ENCODE results near the gene WFIKKN1.
A peak's percentile ranks its signal among the peaks of the same experiment; 100 is the strongest.

WFIKKN1 gene

GRCh38 chr16:654034-654433, 23.2 kb downstream of the WFIKKN1 start:
- TF ChIP-seq GATA1 (IDR thresholded peaks at IDR 0.05; ENCODE audit: low read depth, low read length) (no peak), POLR2A (IDR thresholded peaks at IDR 0.05; ENCODE audit: low read length) (no peak)
- DNase-seq = no peak

- TF ChIP-seq GATA1 (IDR thresholded peaks at IDR 0.05; ENCODE audit: low read depth, low read length) = no peak
- no peak for TF ChIP-seq POLR2A (IDR thresholded peaks at IDR 0.05; ENCODE audit: low read length)
- no peak for DNase-seq
These were observed 26.7 kb downstream of the WFIKKN1 start for GRCh38 chr16:657487-657886.

GRCh38 chr16:658679-659571, 28.1 kb downstream of the WFIKKN1 start:
- TF ChIP-seq POLR2A (IDR thresholded peaks at IDR 0.05; ENCODE audit: low read length) = no peak
- no peak for TF ChIP-seq GATA1 (IDR thresholded peaks at IDR 0.05; ENCODE audit: low read depth, low read length)
- no peak for DNase-seq

DNA sequence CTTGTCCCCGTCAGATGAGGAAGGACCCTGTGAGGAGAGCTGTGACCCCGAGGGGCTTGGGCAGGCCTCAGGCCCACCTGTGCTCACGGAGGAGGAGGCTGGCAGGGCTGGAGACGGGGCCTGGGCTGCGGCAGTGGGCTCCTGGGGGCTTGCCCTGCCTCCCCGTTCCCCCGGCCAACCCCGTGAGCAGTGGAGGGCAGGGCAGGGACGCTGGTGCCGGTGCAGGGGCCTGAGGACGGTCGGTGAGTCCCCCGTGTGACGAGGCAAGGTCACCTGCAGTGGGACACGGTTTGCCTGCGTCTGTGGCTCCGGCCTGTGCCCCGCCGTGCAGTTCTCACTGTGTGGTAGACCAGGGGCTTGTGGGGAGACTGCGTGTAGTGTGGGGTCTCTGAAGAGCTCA, 28.8 kb downstream of the WFIKKN1 start:
- no peak for DNase-seq
- TF ChIP-seq GATA1 (IDR thresholded peaks at IDR 0.05; ENCODE audit: low read depth, low read length) (no peak), POLR2A (IDR thresholded peaks at IDR 0.05; ENCODE audit: low read length) (no peak)

GRCh38 chr16:660132-660458, 29.3 kb downstream of the WFIKKN1 start:
- TF ChIP-seq GATA1 (IDR thresholded peaks at IDR 0.05; ENCODE audit: low read depth, low read length) = no peak
- TF ChIP-seq POLR2A (IDR thresholded peaks at IDR 0.05; ENCODE audit: low read length) = no peak

GRCh38 chr16:660459-661183, 29.8 kb downstream of the WFIKKN1 start:
- TF ChIP-seq POLR2A (IDR thresholded peaks at IDR 0.05; ENCODE audit: low read length) = no peak
- no peak for TF ChIP-seq GATA1 (IDR thresholded peaks at IDR 0.05; ENCODE audit: low read depth, low read length)
- DNase-seq = peak; percentile 92 to 94

More at GRCh38 chr16:660132-660458, 29.3 kb downstream of the WFIKKN1 start:
- DNase-seq = no peak

- TF ChIP-seq GATA1 (IDR thresholded peaks at IDR 0.05; ENCODE audit: low read depth, low read length) (no peak), POLR2A (IDR thresholded peaks at IDR 0.05; ENCODE audit: low read length) (no peak)
- no peak for DNase-seq
These were observed 30.5 kb downstream of the WFIKKN1 start for GRCh38 chr16:661184-661821.

GRCh38 chr16:662095-662494, 31.3 kb downstream of the WFIKKN1 start:
- no peak for DNase-seq
- TF ChIP-seq POLR2A (IDR thresholded peaks at IDR 0.05; ENCODE audit: low read length) = no peak
- no peak for TF ChIP-seq GATA1 (IDR thresholded peaks at IDR 0.05; ENCODE audit: low read depth, low read length)

- DNase-seq = no peak
- TF ChIP-seq GATA1 (IDR thresholded peaks at IDR 0.05; ENCODE audit: low read depth, low read length) (no peak), POLR2A (IDR thresholded peaks at IDR 0.05; ENCODE audit: low read length) (no peak)
These were observed 31.8 kb downstream of the WFIKKN1 start for GRCh38 chr16:662597-662996.

- TF ChIP-seq GATA1 (IDR thresholded peaks at IDR 0.05; ENCODE audit: low read depth, low read length) = no peak
- no peak for TF ChIP-seq POLR2A (IDR thresholded peaks at IDR 0.05; ENCODE audit: low read length)
- no peak for DNase-seq
These were observed 35.8 kb downstream of the WFIKKN1 start for GRCh38 chr16:666572-666971.

- TF ChIP-seq GATA1 (IDR thresholded peaks at IDR 0.05; ENCODE audit: low read depth, low read length) (no peak), POLR2A (IDR thresholded peaks at IDR 0.05; ENCODE audit: low read length) (no peak)
- no peak for DNase-seq
These were observed 36.5 kb downstream of the WFIKKN1 start for GRCh38 chr16:667113-667779.

GRCh38 chr16:667780-668518, 37.2 kb downstream of the WFIKKN1 start, which contains the start of gene RHOT2:
RHOT2 (plus strand) TSS chr16:668132; CDS start chr16:668200, 68 bp downstream.
- peak; percentile 96 to 98 for DNase-seq
- TF ChIP-seq GATA1 (IDR thresholded peaks at IDR 0.05; ENCODE audit: low read depth, low read length) (no peak), POLR2A (IDR thresholded peaks at IDR 0.05; ENCODE audit: low read length) (peak; percentile 55)
